ENCODE results near the gene RFPL1. TPM values are rescaled to one million over a fixed set of nuclear protein-coding genes. Genes with fewer than 3 reads are reported as not detected.

RFPL1 gene
- total RNA-seq, 3 donors from 2014 or later, result not detected

DNA sequence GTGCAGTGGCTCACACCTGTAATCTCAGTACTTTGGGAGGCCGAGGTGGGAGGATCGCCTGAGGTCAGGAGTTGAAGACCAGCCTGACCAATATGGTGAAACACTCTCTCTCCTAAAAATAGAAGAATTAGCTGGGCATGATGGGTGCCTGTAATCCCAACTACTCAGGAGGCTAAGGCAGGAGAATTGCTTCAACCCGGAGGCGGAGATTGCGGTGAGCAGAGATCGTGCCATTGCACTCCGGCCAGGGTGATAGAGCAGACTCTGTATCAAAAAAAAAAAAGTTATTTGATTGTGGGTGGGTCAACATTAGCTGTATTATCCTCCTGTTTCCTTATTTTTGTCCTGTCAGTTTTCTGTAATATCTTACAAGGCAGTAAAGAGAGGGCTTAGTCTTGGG, 11.9 kb upstream of the RFPL1 start:
- H3K4me1 Mint-ChIP-seq (ENCODE audit: low read depth), result no peaks in the 10 kb centered on the region
- H3K27me3 Mint-ChIP-seq (ENCODE audit: low read depth), result peaks cover 5% of the 10 kb centered on the region
- no peaks in the 10 kb centered on the region for H3K9me3 Mint-ChIP-seq
- H3K36me3 Mint-ChIP-seq (ENCODE audit: insufficient read depth), result no peaks in the 10 kb centered on the region
- no peak for ATAC-seq
- H3K4me3 Mint-ChIP-seq, result no peak overlapping the region
- DNase-seq, result no peak

- Mint-ChIP-seq H3K36me3 (ENCODE audit: insufficient read depth) (no peaks in the 10 kb centered on the region), H3K27me3 (ENCODE audit: low read depth) (peaks cover 2% of the 10 kb centered on the region), H3K4me1 (ENCODE audit: low read depth) (no peaks in the 10 kb centered on the region), H3K4me3 (no peak overlapping the region), H3K9me3 (no peaks in the 10 kb centered on the region)
- DNase-seq (no peak), ATAC-seq (no peak)
Observed at GRCh38 chr22:29427176-29427760, 11.1 kb upstream of the RFPL1 start.

- Mint-ChIP-seq H3K9me3 (no peaks in the 10 kb centered on the region), H3K27me3 (ENCODE audit: low read depth) (peaks cover 18% of the 10 kb centered on the region), H3K4me3 (no peak overlapping the region), H3K36me3 (ENCODE audit: insufficient read depth) (no peaks in the 10 kb centered on the region), H3K4me1 (ENCODE audit: low read depth) (no peaks in the 10 kb centered on the region)
- ATAC-seq, result no peak
- DNase-seq, result no peak
Observed at GRCh38 chr22:29431986-29432385, 6.4 kb upstream of the RFPL1 start.

DNA sequence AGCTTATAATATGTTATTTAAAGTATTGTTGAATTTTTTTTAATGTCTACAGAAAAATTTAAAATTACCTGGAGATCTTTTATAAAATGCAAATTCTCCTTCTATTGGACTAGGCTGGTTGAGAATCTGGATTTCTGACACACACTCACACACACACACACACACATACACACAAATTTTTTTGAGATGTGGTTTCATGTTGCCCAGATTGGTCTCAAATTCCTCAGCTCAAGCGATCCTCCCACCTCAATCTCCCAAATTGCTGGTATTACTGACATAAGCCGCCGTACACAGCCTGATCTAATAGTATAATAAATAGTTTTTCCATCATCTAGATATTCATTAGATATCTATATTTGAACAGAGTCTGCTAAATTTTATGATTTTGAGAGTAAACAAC, 4.5 kb upstream of the RFPL1 start:
- peaks cover 18% of the 10 kb centered on the region for H3K27me3 Mint-ChIP-seq (ENCODE audit: low read depth)
- no peak for ATAC-seq
- H3K4me3 Mint-ChIP-seq, result no peak overlapping the region
- no peaks in the 10 kb centered on the region for H3K4me1 Mint-ChIP-seq (ENCODE audit: low read depth)
- no peak for DNase-seq
- no peaks in the 10 kb centered on the region for H3K9me3 Mint-ChIP-seq
- no peaks in the 10 kb centered on the region for H3K36me3 Mint-ChIP-seq (ENCODE audit: insufficient read depth)

DNA sequence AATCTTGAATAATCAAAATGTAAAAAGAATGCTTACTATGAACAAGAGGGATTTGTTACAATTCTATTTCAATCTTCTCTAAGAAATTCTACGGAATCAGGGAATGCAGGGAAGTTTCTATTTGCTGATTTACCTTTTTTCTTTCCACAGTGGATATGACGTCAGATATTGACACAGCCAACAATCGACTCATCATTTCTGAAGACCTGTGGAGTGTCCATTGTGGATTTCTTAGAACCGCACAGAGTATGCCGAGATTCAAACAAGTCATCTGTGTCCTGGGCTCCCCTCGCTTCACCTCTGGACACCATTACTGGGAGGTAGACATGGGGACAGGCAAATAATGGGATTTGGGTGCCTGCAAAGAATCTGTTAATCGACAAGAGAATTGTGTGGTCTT, 4.1 kb upstream of the RFPL1 start:
- H3K36me3 Mint-ChIP-seq (ENCODE audit: insufficient read depth), result no peaks in the 10 kb centered on the region

DNA sequence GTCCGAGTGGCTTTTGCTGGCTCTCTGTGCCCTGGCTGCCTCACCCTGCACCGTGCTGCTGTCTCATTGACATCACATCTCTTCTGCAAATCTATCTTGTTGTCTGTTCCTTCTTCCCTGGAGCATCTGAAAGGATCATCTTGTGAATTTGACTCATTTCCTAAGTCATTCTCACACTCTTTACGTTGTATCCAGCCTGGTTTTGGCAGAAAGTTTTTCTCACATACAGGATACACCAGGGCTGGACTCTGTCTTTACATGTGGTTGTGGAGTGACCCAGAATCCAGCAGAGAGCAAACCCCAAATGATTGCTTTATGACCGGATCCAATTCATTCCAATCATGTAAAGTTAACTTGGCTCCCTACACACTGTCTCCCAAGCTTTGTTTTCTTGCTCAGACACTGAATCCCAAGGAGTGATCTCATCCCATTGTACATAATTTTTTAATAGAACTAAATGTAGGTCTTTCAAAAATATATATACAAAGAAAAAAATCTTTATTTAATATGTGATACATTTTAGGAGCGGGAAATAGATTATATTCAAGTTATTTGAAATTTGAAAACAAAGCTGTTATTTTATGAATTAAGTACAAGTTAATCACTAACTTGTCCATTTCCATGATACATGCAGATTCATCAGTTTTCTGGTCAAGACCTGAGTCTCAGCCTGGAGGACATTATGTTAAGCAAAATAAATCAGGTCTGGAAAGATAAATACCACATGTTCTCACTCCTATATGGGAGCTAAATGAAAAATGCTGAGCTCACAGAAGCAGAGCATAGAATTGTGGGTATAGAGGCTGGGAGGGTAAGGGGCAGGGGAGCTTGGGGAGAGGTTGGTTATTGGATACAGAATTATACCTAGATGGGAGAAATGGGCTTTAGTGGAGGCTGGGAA, 2.9 kb upstream of the RFPL1 start:
- no peaks in the 10 kb centered on the region for H3K4me1 Mint-ChIP-seq (ENCODE audit: low read depth)
- DNase-seq, result no peak
- ATAC-seq, result no peak
- no peaks in the 10 kb centered on the region for H3K9me3 Mint-ChIP-seq
- H3K36me3 Mint-ChIP-seq (ENCODE audit: insufficient read depth), result no peaks in the 10 kb centered on the region
- no peak overlapping the region for H3K4me3 Mint-ChIP-seq
- peaks cover 18% of the 10 kb centered on the region for H3K27me3 Mint-ChIP-seq (ENCODE audit: low read depth)

More for the DNA sequence above, 4.1 kb upstream of the RFPL1 start:
- Mint-ChIP-seq H3K9me3 (no peaks in the 10 kb centered on the region), H3K4me1 (ENCODE audit: low read depth) (no peaks in the 10 kb centered on the region), H3K4me3 (no peak overlapping the region), H3K27me3 (ENCODE audit: low read depth) (peaks cover 18% of the 10 kb centered on the region)
- DNase-seq, result no peak
- no peak for ATAC-seq

DNA sequence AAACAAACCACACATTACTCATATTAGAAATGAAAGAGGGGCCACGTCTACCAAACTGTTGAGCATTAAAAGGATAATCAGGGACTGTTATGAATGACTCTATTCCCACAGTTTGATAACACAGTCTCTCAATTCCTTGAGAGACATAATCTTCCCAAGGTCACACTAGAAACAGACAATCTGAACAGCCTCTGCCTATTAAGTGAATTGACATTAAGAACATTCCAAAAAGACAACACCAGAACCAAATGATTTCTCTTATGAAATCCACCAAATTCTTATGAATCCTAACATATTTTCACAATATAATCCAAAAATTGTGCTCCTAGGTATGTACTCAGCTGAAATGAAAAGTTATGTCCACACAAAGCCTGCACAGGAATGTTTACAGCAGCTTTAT, 4.6 kb downstream of the RFPL1 start:
- DNase-seq, result no peak
- Mint-ChIP-seq H3K4me3 (no peak overlapping the region), H3K27me3 (ENCODE audit: low read depth) (peaks cover 11% of the 10 kb centered on the region), H3K9me3 (no peaks in the 10 kb centered on the region), H3K36me3 (ENCODE audit: insufficient read depth) (no peaks in the 10 kb centered on the region), H3K4me1 (ENCODE audit: low read depth) (no peaks in the 10 kb centered on the region)
- no peak for ATAC-seq

GRCh38 chr22:29443452-29443851, 5.1 kb downstream of the RFPL1 start:
- Mint-ChIP-seq H3K27me3 (ENCODE audit: low read depth) (peaks cover 11% of the 10 kb centered on the region), H3K4me3 (no peak overlapping the region), H3K9me3 (no peaks in the 10 kb centered on the region), H3K4me1 (ENCODE audit: low read depth) (no peaks in the 10 kb centered on the region), H3K36me3 (ENCODE audit: insufficient read depth) (no peaks in the 10 kb centered on the region)
- ATAC-seq, result no peak
- DNase-seq, result no peak

GRCh38 chr22:29443861-29444792, 5.7 kb downstream of the RFPL1 start:
- ATAC-seq (no peak), DNase-seq (no peak)
- Mint-ChIP-seq H3K9me3 (no peaks in the 10 kb centered on the region), H3K27me3 (ENCODE audit: low read depth) (peaks cover 11% of the 10 kb centered on the region), H3K36me3 (ENCODE audit: insufficient read depth) (no peaks in the 10 kb centered on the region), H3K4me3 (no peak overlapping the region), H3K4me1 (ENCODE audit: low read depth) (no peaks in the 10 kb centered on the region)

DNA sequence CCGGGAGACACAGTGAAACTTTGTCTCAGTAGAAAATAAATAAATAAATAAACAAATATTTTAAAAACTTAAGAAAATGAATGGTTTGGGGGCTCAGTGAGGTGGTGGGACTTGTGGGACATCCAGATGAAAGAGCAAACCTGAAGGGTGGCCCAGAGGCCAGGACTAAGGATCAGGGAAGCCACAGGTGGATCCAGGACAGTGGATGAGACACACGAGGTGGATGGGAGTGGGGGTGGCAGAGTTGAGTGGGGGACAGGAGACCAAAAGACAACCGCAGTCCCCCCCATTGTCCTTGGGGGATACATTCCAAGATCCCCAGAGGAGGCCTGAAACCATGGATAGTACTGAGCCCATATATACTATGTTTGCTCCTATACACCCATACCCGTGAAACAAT, 7.1 kb downstream of the RFPL1 start:
- DNase-seq, result no peak
- H3K36me3 Mint-ChIP-seq (ENCODE audit: insufficient read depth), result no peaks in the 10 kb centered on the region
- no peak overlapping the region for H3K4me3 Mint-ChIP-seq
- H3K27me3 Mint-ChIP-seq (ENCODE audit: low read depth), result peaks cover 11% of the 10 kb centered on the region
- no peaks in the 10 kb centered on the region for H3K4me1 Mint-ChIP-seq (ENCODE audit: low read depth)
- ATAC-seq, result no peak
- H3K9me3 Mint-ChIP-seq, result no peaks in the 10 kb centered on the region

- H3K9me3 Mint-ChIP-seq, result no peaks in the 10 kb centered on the region
- DNase-seq (no peak), ATAC-seq (no peak)
- H3K4me1 Mint-ChIP-seq (ENCODE audit: low read depth), result no peaks in the 10 kb centered on the region
- peaks cover 6% of the 10 kb centered on the region for H3K27me3 Mint-ChIP-seq (ENCODE audit: low read depth)
- no peak overlapping the region for H3K4me3 Mint-ChIP-seq
- H3K36me3 Mint-ChIP-seq (ENCODE audit: insufficient read depth), result no peaks in the 10 kb centered on the region
Observed at GRCh38 chr22:29447906-29448305, 9.5 kb downstream of the RFPL1 start.

- H3K4me1 Mint-ChIP-seq (ENCODE audit: low read depth), result no peaks in the 10 kb centered on the region
- no peaks in the 10 kb centered on the region for H3K9me3 Mint-ChIP-seq
- ATAC-seq, result no peak
- no peaks in the 10 kb centered on the region for H3K27me3 Mint-ChIP-seq (ENCODE audit: low read depth)
- no peaks in the 10 kb centered on the region for H3K36me3 Mint-ChIP-seq (ENCODE audit: insufficient read depth)
- H3K4me3 Mint-ChIP-seq, result no peak overlapping the region
- no peak for DNase-seq
Observed at GRCh38 chr22:29449296-29449875, 11.0 kb downstream of the RFPL1 start.

GRCh38 chr22:29450222-29450621, 11.8 kb downstream of the RFPL1 start:
- DNase-seq (no peak), ATAC-seq (no peak)
- Mint-ChIP-seq H3K9me3 (no peaks in the 10 kb centered on the region), H3K4me3 (no peak overlapping the region), H3K36me3 (ENCODE audit: insufficient read depth) (no peaks in the 10 kb centered on the region), H3K4me1 (ENCODE audit: low read depth) (no peaks in the 10 kb centered on the region), H3K27me3 (ENCODE audit: low read depth) (no peaks in the 10 kb centered on the region)

- Mint-ChIP-seq H3K4me3 (no peak overlapping the region), H3K27me3 (ENCODE audit: low read depth) (no peaks in the 10 kb centered on the region), H3K36me3 (ENCODE audit: insufficient read depth) (no peaks in the 10 kb centered on the region), H3K9me3 (no peaks in the 10 kb centered on the region), H3K4me1 (ENCODE audit: low read depth) (no peaks in the 10 kb centered on the region)
- no peak for ATAC-seq
- DNase-seq, result no peak
Observed at GRCh38 chr22:29451863-29452262, 13.5 kb downstream of the RFPL1 start.
